Measurements from ENCODE around the gene TAMALIN. TPM values are rescaled to one million over a fixed set of nuclear protein-coding genes. Genes with fewer than 3 reads are reported as not detected.

The TAMALIN gene
- total and polyA plus RNA-seq, 8 donors: 2.7 to 61.3 (median 16.3) TPM; not detected in 1

GRCh38 chr12:52052468-52053186 lies 45.9 kb downstream of the TAMALIN start:
- intact Hi-C loops (cut with DNase I; ENCODE audit: low total_unique reads): no loop called here

GRCh38 chr12:52053536-52054209 lies 46.9 kb downstream of the TAMALIN start:
- peak overlapping the region; percentile 89 to 100 (median 98) for H3K27ac ChIP-seq
- peaks cover 34 to 76% (median 43%) of the 10 kb centered on the region in 4 donors for H3K4me1 ChIP-seq
- H3K27me3 ChIP-seq: no peaks in the 10 kb centered on the region
- peaks cover 34 to 50% (median 49%) of the 10 kb centered on the region in 4 donors for H3K36me3 ChIP-seq
- TF ChIP-seq EP300 (IDR thresholded peaks at IDR 0.05): no peak
- peak; percentile 3 to 42 (median 41) for TF ChIP-seq POLR2AphosphoS5 (IDR thresholded peaks at IDR 0.05)
- intact Hi-C loops (cut with DNase I; ENCODE audit: low total_unique reads): no loop called here
- H3K9me3 ChIP-seq: no peaks in the 10 kb centered on the region
- 59 to 77% (median 64%) methylated on average over 6 to 9 of the region's 9 CpGs for WGBS, 5 donors
- DNase-seq: peak; percentile 59 to 72
- peak overlapping the region; percentile 59 to 80 (median 67) for H3K4me3 ChIP-seq

More at GRCh38 chr12:52052468-52053186, 45.9 kb downstream of the TAMALIN start:
- Histone ChIP-seq H3K27ac (peak overlapping the region; percentile 89 to 100 (median 98)), H3K9me3 (no peaks in the 10 kb centered on the region), H3K4me1 (peaks cover 34 to 76% (median 41%) of the 10 kb centered on the region in 4 donors), H3K36me3 (peaks cover 31 to 40% (median 38%) of the 10 kb centered on the region in 4 donors), H3K27me3 (no peaks in the 10 kb centered on the region), H3K4me3 (peak overlapping the region; percentile 59 to 80 (median 67))
- DNase-seq: peak; percentile 77 to 83
- WGBS, 5 donors: 31 to 41% (median 34%) methylated on average over 7 of the region's 7 CpGs
- peak in 2 of 3 donors; percentile 19 to 78 for TF ChIP-seq POLR2AphosphoS5 (IDR thresholded peaks at IDR 0.05)
- TF ChIP-seq EP300 (IDR thresholded peaks at IDR 0.05): no peak
- no peak for TF ChIP-seq POLR2A (IDR thresholded peaks at IDR 0.05)
- no peak for TF ChIP-seq CTCF (IDR thresholded peaks at IDR 0.05)

GRCh38 chr12:52054231-52054832 lies 47.6 kb downstream of the TAMALIN start:
- H3K4me1 ChIP-seq: peaks cover 34 to 74% (median 45%) of the 10 kb centered on the region in 4 donors
- peaks cover 38 to 56% (median 55%) of the 10 kb centered on the region in 4 donors for H3K36me3 ChIP-seq
- peak; percentile 26 to 62 for DNase-seq
- no peak for TF ChIP-seq CTCF (IDR thresholded peaks at IDR 0.05)
- TF ChIP-seq EP300 (IDR thresholded peaks at IDR 0.05): no peak
- TF ChIP-seq POLR2AphosphoS5 (IDR thresholded peaks at IDR 0.05): peak in 2 of 3 donors; percentile 38 to 70
- TF ChIP-seq POLR2A (IDR thresholded peaks at IDR 0.05): no peak
- intact Hi-C loops (cut with DNase I; ENCODE audit: low total_unique reads): no loop called here
- peak overlapping the region in 3 of 4 donors; percentile 59 to 80 (median 63) for H3K4me3 ChIP-seq
- no peaks in the 10 kb centered on the region for H3K9me3 ChIP-seq
- peak overlapping the region in 4 of 5 donors; percentile 89 to 100 (median 98) for H3K27ac ChIP-seq
- whole genome bisulfite sequencing, 5 donors: 82 to 88% (median 87%) methylated on average over 21 of the region's 21 CpGs
- no peaks in the 10 kb centered on the region for H3K27me3 ChIP-seq

GRCh38 chr12:52054833-52055730 lies 48.3 kb downstream of the TAMALIN start:
- TF ChIP-seq POLR2AphosphoS5 (IDR thresholded peaks at IDR 0.05) (peak in 1 of 3 donors; percentile 64), CTCF (IDR thresholded peaks at IDR 0.05) (no peak), POLR2A (IDR thresholded peaks at IDR 0.05) (peak in 1 of 4 donors; percentile 6)
- 87 to 94% (median 91%) methylated on average over 17 to 21 of the region's 21 CpGs for WGBS, 5 donors
- peaks cover 38 to 60% (median 57%) of the 10 kb centered on the region in 4 donors for H3K36me3 ChIP-seq
- H3K4me3 ChIP-seq: peak overlapping the region; percentile 3 to 80 (median 61)
- H3K27ac ChIP-seq: peak overlapping the region in 3 of 5 donors; percentile 89 to 100 (median 98)
- no peaks in the 10 kb centered on the region for H3K27me3 ChIP-seq
- H3K4me1 ChIP-seq: peaks cover 26 to 66% (median 39%) of the 10 kb centered on the region in 4 donors
- H3K9me3 ChIP-seq: no peaks in the 10 kb centered on the region
- peak; percentile 35 to 37 for DNase-seq
- intact Hi-C loops (cut with DNase I; ENCODE audit: low total_unique reads): no loop called here

All from stomach (tissue), 9 donors.